Karpas-422 (cell line): Measurements from ENCODE around the gene GPER1. TPM values are rescaled to one million over a fixed set of nuclear protein-coding genes. Genes with fewer than 3 reads are reported as not detected.

Source experiments
- DNase-seq: peaks from one replicate; pipeline ENCODE4 v3.0.0-alpha.2; 2015
- H2AFZ ChIP-seq: fragments of 200-600 bp; sonication (generic); 2 replicates; pipeline ENCODE4 v1.6.1; 2014; ENCODE audit warnings: antibody characterized with exemption, low read length, mixed read lengths
- H3K27ac ChIP-seq: fragments of 200-600 bp; sonication (generic); 2 replicates; pipeline ENCODE4 v1.5.1; 2014; ENCODE audit warnings: mild to moderate bottlenecking, low read length, moderate library complexity
- H3K27me3 ChIP-seq: fragments of 200-600 bp; sonication (generic); 2 replicates; pipeline ENCODE4 v1.6.1; 2014; ENCODE audit warnings: low read length, mixed read lengths
- H3K36me3 ChIP-seq: fragments of 200-600 bp; sonication (generic); 2 replicates; pipeline ENCODE4 v1.6.1; 2014; ENCODE audit warnings: low read length, mixed read lengths; ENCODE audit not compliant: insufficient read depth
- H3K4me1 ChIP-seq: fragments of 200-600 bp; sonication (generic); 2 replicates; pipeline ENCODE4 v1.6.1; 2014; ENCODE audit warnings: mild to moderate bottlenecking, low read length, mixed read lengths
- H3K4me2 ChIP-seq: fragments of 200-600 bp; sonication (generic); 2 replicates; pipeline ENCODE4 v1.6.1; 2014; ENCODE audit warnings: low read length, low read depth, mild to moderate bottlenecking; ENCODE audit not compliant: poor library complexity, severe bottlenecking
- H3K4me3 ChIP-seq: fragments of 200-600 bp; sonication (generic); 2 replicates; pipeline ENCODE4 v1.5.1; 2014; ENCODE audit warnings: mild to moderate bottlenecking, antibody characterized with exemption, low read length, mixed read lengths
- H3K79me2 ChIP-seq: fragments of 200-600 bp; sonication (generic); 2 replicates; pipeline ENCODE4 v1.6.1; 2014; ENCODE audit warnings: mild to moderate bottlenecking, low read length, mixed read lengths
- H3K9ac ChIP-seq: fragments of 200-600 bp; sonication (generic); 2 replicates; pipeline ENCODE4 v1.6.0; 2014; ENCODE audit warnings: low read length
- H3K9me2 ChIP-seq: fragments of 200-600 bp; sonication (generic), shearing (Covaris generic); replicated peaks from 2 replicates; pipeline ENCODE4 v1.6.0; 2014; ENCODE audit warnings: mild to moderate bottlenecking, low read length, moderate library complexity; ENCODE audit not compliant: insufficient read depth
- H3K9me3 ChIP-seq: fragments of 300-700, 200-600 bp; sonication (generic); 2 replicates; pipeline ENCODE4 v1.6.1; 2014; ENCODE audit warnings: low read length, mixed read lengths
- H4K20me1 ChIP-seq: fragments of 200-600 bp; sonication (generic); 2 replicates; pipeline ENCODE4 v1.6.1; 2014; ENCODE audit warnings: mild to moderate bottlenecking, antibody characterized with exemption, low read length, low read depth; ENCODE audit not compliant: insufficient read depth
- total RNA-seq: library from RNA; depleted of rRNA; stranded (reverse); fragments of >200 nt; shearing (Covaris generic); gene quantifications from 2 replicates; pipeline ENCODE4 v1.2.3, GENCODE V29; 2014; ENCODE audit warnings: low replicate concordance

Gene GPER1
- total RNA-seq, 1 experiment from 2014 or later: not detected

DNA sequence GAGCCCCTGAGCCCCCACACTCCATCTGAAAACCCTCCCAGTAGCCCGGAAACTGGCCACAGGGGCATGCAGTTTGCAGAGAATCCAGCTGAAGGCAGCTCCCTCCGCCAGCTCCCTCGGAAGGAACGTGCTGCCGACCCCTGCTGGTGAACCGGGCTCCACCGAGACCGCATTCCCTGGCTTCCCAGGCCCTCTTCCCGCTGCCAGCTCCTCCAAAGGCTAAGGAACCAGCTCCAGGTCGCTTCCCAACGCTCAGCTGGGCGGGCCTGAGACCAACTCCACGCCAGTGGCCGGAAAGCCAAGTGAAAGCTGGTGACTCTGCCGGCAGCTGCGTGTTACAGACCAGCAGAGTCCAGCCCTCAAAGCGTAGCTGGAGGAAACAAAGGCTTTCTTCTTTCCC lies 35.8 kb downstream of the GPER1 start:
- no peak for DNase-seq
- Histone ChIP-seq H3K9me2 (no peaks in the 10 kb centered on the region), H4K20me1 (peaks cover 25% of the 10 kb centered on the region; the same call in 1 of the 2 replicates), H3K9ac (no peak overlapping the region), H3K27ac (no peak overlapping the region), H3K4me3 (no peak overlapping the region), H3K4me2 (no peak overlapping the region), H3K79me2 (no peaks in the 10 kb centered on the region), H3K9me3 (no peaks in the 10 kb centered on the region), H3K4me1 (peaks cover 9% of the 10 kb centered on the region), H3K36me3 (no peaks in the 10 kb centered on the region), H3K27me3 (no peaks in the 10 kb centered on the region), H2AFZ (no peak overlapping the region)

DNA sequence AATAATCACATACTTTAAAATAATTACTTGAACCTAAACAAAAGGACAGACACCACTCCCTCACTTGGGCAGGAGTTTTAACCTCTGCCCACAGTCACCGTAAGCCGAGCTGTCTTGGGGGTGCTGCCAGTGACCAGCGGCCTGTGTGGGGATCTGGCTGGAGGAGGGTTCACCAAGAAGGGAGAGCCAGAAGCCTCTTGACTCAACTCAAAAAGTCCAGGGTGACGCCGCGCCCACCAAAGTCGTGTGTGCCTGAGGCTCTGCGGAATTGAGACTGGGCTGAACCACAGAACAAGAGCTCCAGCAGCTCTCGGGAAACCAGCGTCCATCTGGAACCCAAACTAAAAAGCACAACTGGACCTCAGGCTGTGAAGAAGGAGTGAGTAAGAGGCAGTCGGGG lies 36.3 kb downstream of the GPER1 start:
- no peak for DNase-seq
- H3K79me2 ChIP-seq: no peaks in the 10 kb centered on the region

DNA sequence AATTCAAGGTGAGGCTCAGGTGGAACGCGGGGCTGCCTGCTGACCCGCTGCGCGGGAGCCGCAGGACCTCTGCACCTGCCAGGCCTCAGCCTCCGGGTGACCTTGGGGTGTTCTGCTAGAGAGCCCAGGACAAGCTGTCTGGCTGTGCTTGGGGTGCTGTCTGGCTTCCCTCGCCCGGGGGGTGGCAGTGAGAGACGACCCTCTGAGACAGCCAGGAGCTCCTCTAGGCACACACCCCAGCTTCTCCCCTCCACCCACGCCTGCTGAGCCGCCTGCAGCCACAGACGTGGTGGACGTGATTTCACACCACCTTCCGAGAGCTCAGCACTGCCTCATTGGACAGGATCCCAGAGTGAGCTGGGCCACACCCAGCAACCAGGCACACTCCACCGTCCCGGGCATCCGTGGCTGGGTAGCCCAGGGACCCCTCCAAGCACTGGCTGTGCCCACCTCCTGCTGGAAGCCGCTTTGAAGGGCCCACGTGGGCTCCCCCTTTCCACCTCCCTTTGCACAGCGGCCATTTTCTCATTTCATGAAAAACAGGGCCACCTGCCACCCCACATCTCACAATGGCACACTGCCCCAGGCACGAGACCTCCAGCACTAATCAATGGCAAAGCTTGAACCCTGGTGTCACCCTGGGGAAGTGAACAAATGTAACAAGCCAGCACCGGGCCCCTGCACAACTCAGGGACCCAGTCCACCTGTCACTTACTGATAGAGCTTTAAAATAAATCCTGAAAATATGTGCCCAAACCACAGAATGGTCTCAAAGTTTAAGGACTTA lies 37.1 kb downstream of the GPER1 start:
- Histone ChIP-seq H3K9ac (no peak overlapping the region), H3K27ac (no peak overlapping the region), H3K79me2 (no peaks in the 10 kb centered on the region), H3K9me2 (no peaks in the 10 kb centered on the region), H3K36me3 (no peaks in the 10 kb centered on the region), H3K4me2 (no peak overlapping the region), H2AFZ (no peak overlapping the region), H4K20me1 (peaks cover 25% of the 10 kb centered on the region; the same call in 1 of the 2 replicates), H3K27me3 (no peaks in the 10 kb centered on the region), H3K9me3 (no peaks in the 10 kb centered on the region), H3K4me3 (no peak overlapping the region), H3K4me1 (peaks cover 9% of the 10 kb centered on the region)
- DNase-seq: no peak

More for the DNA sequence above, 36.3 kb downstream of the GPER1 start:
- Histone ChIP-seq H3K9me3 (no peaks in the 10 kb centered on the region), H3K36me3 (no peaks in the 10 kb centered on the region), H3K4me2 (no peak overlapping the region), H3K9me2 (no peaks in the 10 kb centered on the region), H3K27me3 (no peaks in the 10 kb centered on the region), H3K9ac (no peak overlapping the region), H2AFZ (no peak overlapping the region), H4K20me1 (peaks cover 25% of the 10 kb centered on the region; the same call in 1 of the 2 replicates), H3K4me3 (no peak overlapping the region), H3K27ac (no peak overlapping the region), H3K4me1 (peaks cover 9% of the 10 kb centered on the region)

DNA sequence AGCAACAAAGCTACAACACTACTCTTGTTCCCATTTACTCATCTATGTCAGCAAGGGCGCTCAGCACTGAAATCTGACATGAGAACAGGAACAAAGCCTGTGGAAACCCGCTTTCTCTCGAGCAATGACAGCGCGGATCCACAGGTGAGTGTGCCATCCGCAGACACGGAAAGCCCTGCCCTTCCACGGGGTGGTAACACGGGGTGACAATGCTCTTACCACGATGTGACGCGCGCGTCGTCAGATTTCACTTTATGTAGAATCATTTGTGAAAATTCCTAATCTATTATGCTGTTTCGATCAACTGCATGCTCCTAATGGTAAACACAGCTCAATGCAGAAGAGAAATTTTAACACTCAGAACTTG lies 37.7 kb downstream of the GPER1 start:
- no peak overlapping the region for H3K4me3 ChIP-seq
- no peaks in the 10 kb centered on the region for H3K9me2 ChIP-seq
- H2AFZ ChIP-seq: no peak overlapping the region
- H3K4me2 ChIP-seq: no peak overlapping the region
- no peak for DNase-seq
- H3K36me3 ChIP-seq: no peaks in the 10 kb centered on the region
- no peak overlapping the region for H3K9ac ChIP-seq
- H3K27me3 ChIP-seq: no peaks in the 10 kb centered on the region
- H3K4me1 ChIP-seq: peaks cover 9% of the 10 kb centered on the region
- peaks cover 25% of the 10 kb centered on the region; the same call in 1 of the 2 replicates for H4K20me1 ChIP-seq
- H3K27ac ChIP-seq: no peak overlapping the region
- H3K79me2 ChIP-seq: no peaks in the 10 kb centered on the region
- H3K9me3 ChIP-seq: no peaks in the 10 kb centered on the region

DNA sequence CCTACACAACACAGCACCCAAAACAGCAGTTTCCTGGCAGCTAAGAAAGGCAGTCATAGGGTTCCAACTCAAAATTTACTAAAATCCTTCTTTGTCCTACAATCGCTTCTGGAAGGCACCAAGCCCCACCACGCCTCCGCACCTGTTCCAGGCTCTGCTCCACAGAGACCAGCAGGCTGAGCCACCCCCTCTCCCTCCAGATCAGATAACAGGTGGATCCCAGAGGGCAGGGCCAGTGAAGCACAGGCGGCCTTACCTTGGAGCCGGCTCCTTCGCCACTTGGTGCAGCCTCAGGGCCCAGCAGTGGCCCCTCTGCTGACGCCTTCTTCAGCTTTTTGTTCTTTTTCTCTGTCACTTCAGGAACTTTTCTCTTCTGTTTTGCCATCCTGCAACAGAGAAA lies 39.1 kb downstream of the GPER1 start:
- DNase-seq: no peak
- H3K9me3 ChIP-seq: no peaks in the 10 kb centered on the region
- H3K9me2 ChIP-seq: no peaks in the 10 kb centered on the region
- no peak overlapping the region for H3K4me3 ChIP-seq
- no peak overlapping the region for H3K9ac ChIP-seq
- peaks cover 9% of the 10 kb centered on the region for H3K4me1 ChIP-seq
- no peak overlapping the region for H3K4me2 ChIP-seq
- H3K79me2 ChIP-seq: peaks cover 8% of the 10 kb centered on the region; the same call in 1 of the 2 replicates
- H2AFZ ChIP-seq: no peak overlapping the region
- H3K36me3 ChIP-seq: no peaks in the 10 kb centered on the region
- no peaks in the 10 kb centered on the region for H3K27me3 ChIP-seq
- no peak overlapping the region for H3K27ac ChIP-seq
- H4K20me1 ChIP-seq: peaks cover 20% of the 10 kb centered on the region; the same call in 1 of the 2 replicates

DNA sequence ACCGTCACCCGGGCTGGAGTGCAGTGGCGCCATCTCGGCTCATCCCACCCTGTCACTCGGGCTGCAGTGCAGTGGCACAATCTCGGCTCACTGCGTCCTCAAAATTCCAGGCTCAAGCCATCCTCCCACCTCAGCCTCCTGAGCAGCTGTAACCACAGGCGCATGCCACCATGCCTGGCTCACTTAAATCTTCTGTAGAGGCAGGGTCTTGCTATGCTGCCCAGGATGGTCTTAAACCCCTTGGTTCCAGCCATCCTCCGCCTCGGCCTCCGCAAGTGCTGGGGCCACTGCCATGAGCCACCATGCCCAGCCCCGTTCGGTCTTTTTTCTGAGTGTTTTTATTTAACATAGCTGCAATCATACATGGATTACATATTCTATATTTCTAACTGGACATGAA lies 41.5 kb downstream of the GPER1 start:
- Histone ChIP-seq H3K27ac (no peak overlapping the region), H3K9ac (no peak overlapping the region), H3K36me3 (no peaks in the 10 kb centered on the region), H3K4me3 (no peak overlapping the region), H3K9me3 (no peaks in the 10 kb centered on the region), H2AFZ (no peak overlapping the region), H4K20me1 (0 out of 2 replicates have a peak, but pooled peaks cover 4% of the 10 kb centered on the region), H3K27me3 (no peaks in the 10 kb centered on the region), H3K79me2 (peaks cover 13% of the 10 kb centered on the region; the same call in 1 of the 2 replicates), H3K9me2 (no peaks in the 10 kb centered on the region), H3K4me2 (no peak overlapping the region), H3K4me1 (no peaks in the 10 kb centered on the region)
- no peak for DNase-seq

DNA sequence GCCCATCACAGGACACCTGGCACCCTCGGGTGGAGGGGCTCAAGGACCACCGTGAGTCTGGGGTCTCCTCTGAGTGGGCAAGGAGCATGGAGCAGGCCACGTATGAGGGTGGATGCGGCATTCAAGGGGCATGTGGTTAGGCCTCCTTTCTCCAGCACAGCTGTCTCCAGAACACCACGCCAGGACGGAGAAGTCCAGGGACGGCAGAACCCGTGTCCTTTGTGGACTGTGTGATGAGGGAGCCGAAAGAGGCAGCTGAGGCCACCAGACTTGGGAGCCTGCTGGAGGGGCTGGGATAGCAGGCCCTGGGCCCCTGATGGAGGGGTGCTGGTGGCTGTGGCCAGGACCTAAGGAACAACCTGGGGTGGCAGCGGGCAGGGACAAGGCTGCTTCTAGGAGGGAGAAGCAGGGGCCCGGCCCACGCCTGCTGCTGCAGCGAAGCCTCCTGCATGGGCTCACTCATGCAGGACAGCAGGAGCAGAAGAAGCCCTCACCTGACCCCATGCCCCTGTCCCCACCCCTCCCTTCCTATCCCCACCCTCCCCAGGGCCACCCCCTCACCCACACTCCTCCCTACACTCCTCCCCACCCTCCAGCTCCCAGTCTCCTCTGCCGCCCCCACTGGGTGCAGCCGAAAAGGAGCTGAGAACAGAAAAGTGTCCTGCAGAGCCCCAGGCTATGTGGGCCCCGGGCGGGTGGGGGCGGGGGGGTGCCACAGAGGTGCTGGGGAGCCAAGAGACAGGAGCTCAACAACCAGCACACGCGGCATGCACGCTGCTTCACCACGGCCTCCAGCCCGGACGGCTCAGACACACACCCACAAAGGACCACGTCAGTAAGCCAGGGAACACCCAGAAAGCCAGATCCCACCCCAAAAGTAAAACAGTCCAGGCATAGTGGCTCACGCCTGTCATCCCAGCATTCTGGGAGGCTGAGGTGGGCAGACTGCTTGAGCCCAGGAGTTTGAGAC lies 42.4 kb downstream of the GPER1 start:
- no peaks in the 10 kb centered on the region for H3K9me3 ChIP-seq
- peaks cover 13% of the 10 kb centered on the region; the same call in 1 of the 2 replicates for H3K79me2 ChIP-seq
- no peaks in the 10 kb centered on the region for H3K36me3 ChIP-seq
- no peak overlapping the region for H3K9ac ChIP-seq
- no peaks in the 10 kb centered on the region for H3K9me2 ChIP-seq
- H3K4me2 ChIP-seq: no peak overlapping the region
- no peak overlapping the region for H3K27ac ChIP-seq
- H2AFZ ChIP-seq: no peak overlapping the region
- no peaks in the 10 kb centered on the region for H3K27me3 ChIP-seq
- 0 out of 2 replicates have a peak, but pooled peaks cover 2% of the 10 kb centered on the region for H4K20me1 ChIP-seq
- no peak for DNase-seq
- no peak overlapping the region for H3K4me3 ChIP-seq
- no peaks in the 10 kb centered on the region for H3K4me1 ChIP-seq
